22Rv1 (cell line): Measurements from ENCODE around the gene CISD3.

Experiments used
- ZFX ChIP-seq: fragments of 450-650 bp; IDR thresholded peaks from 2 replicates; pipeline ENCODE4 v1.6.1; 2017; ENCODE audit warnings: antibody characterized with exemption, borderline replicate concordance
- TF ChIP-seq, protein P1 (sequence below): fragments of 450-650 bp; IDR thresholded peaks from 2 replicates; pipeline ENCODE4 v1.5.1; 2017; ENCODE audit warnings: mild to moderate bottlenecking

DNA sequence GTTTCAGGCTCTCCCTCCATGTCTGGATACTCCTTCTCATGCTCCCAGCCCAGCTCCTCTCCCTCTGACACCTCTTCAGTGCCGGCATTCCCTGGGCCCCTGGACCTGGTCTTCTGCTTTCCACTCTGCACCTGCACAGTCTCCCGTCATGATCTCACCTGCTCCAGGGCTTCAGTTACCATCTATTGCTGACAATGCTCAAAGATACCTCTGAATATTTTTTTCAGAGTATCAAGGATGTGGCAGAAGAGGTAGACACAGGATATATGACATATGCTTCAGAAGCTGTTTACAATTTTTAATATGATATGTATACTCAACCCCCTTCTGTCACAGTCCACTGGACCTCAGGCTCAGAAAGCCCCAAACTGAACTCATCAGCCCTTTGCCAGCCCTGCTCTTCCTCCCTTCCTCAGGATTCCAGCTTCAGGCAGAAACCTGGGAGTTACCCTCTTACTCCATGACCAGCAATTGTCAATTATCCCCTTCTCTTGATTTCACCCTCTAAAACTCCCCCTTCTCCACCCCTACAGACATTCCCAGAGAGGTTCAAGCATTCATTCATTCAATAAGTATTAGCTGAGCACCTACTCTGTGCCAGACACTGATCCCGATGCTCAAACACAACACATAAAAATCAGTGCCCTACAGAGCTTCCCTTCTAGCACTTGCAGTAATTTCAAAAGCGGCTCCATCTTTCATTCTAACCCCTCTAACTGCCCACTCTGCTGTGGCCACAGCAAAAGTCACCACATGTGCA lies 32.9 kb upstream of the CISD3 start:
- TF ChIP-seq, protein P1, sequence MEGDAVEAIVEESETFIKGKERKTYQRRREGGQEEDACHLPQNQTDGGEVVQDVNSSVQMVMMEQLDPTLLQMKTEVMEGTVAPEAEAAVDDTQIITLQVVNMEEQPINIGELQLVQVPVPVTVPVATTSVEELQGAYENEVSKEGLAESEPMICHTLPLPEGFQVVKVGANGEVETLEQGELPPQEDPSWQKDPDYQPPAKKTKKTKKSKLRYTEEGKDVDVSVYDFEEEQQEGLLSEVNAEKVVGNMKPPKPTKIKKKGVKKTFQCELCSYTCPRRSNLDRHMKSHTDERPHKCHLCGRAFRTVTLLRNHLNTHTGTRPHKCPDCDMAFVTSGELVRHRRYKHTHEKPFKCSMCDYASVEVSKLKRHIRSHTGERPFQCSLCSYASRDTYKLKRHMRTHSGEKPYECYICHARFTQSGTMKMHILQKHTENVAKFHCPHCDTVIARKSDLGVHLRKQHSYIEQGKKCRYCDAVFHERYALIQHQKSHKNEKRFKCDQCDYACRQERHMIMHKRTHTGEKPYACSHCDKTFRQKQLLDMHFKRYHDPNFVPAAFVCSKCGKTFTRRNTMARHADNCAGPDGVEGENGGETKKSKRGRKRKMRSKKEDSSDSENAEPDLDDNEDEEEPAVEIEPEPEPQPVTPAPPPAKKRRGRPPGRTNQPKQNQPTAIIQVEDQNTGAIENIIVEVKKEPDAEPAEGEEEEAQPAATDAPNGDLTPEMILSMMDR: no peak
- TF ChIP-seq ZFX: no peak
